Non-pigmented ciliary epithelial cell (primary cell): ENCODE data around the gene PLEKHA5.

Experiments
- DNase-seq: peaks from one replicate; pipeline ENCODE4 v3.0.0-alpha.2; 2010; ENCODE audit warnings: low read depth

The PLEKHA5 gene

GRCh38 chr12:19230896-19231295 lies 101.4 kb downstream of the PLEKHA5 start:
- no peak for DNase-seq

GRCh38 chr12:19234171-19234704 lies 104.7 kb downstream of the PLEKHA5 start:
- DNase-seq: no peak

- no peak for DNase-seq
Observed at GRCh38 chr12:19234981-19235871, 105.7 kb downstream of the PLEKHA5 start.

GRCh38 chr12:19236656-19237055 lies 107.1 kb downstream of the PLEKHA5 start:
- DNase-seq: no peak

- no peak for DNase-seq
Observed at GRCh38 chr12:19238540-19238939, 109.0 kb downstream of the PLEKHA5 start.

GRCh38 chr12:19239102-19239501 lies 109.6 kb downstream of the PLEKHA5 start:
- no peak for DNase-seq

GRCh38 chr12:19239616-19240234 lies 110.2 kb downstream of the PLEKHA5 start:
- no peak for DNase-seq

- no peak for DNase-seq
Observed at GRCh38 chr12:19242581-19242980, 113.0 kb downstream of the PLEKHA5 start.

GRCh38 chr12:19243551-19243950 lies 114.0 kb downstream of the PLEKHA5 start:
- DNase-seq: no peak

- DNase-seq: no peak
Observed at GRCh38 chr12:19244312-19244711, 114.8 kb downstream of the PLEKHA5 start.

- DNase-seq: no peak
Observed at GRCh38 chr12:19245106-19245505, 115.6 kb downstream of the PLEKHA5 start.

GRCh38 chr12:19245666-19246065 lies 116.1 kb downstream of the PLEKHA5 start:
- DNase-seq: no peak

- DNase-seq: no peak
Observed at GRCh38 chr12:19246933-19247332, 117.4 kb downstream of the PLEKHA5 start.

- no peak for DNase-seq
Observed at GRCh38 chr12:19248929-19249602, 119.5 kb downstream of the PLEKHA5 start.

GRCh38 chr12:19251481-19252132 lies 122.1 kb downstream of the PLEKHA5 start:
- DNase-seq: no peak

GRCh38 chr12:19260135-19260534 lies 130.6 kb downstream of the PLEKHA5 start:
- DNase-seq: no peak

GRCh38 chr12:19261773-19262172 lies 132.2 kb downstream of the PLEKHA5 start:
- no peak for DNase-seq

GRCh38 chr12:19263672-19264071 lies 134.1 kb downstream of the PLEKHA5 start:
- no peak for DNase-seq

GRCh38 chr12:19273482-19274330 lies 144.2 kb downstream of the PLEKHA5 start:
- peak; percentile 98 for DNase-seq

GRCh38 chr12:19276767-19277166 lies 147.2 kb downstream of the PLEKHA5 start:
- DNase-seq: no peak

GRCh38 chr12:19277711-19278110 lies 148.2 kb downstream of the PLEKHA5 start:
- no peak for DNase-seq
